ENCODE results near the gene ZBTB20.

ZBTB20 gene

DNA sequence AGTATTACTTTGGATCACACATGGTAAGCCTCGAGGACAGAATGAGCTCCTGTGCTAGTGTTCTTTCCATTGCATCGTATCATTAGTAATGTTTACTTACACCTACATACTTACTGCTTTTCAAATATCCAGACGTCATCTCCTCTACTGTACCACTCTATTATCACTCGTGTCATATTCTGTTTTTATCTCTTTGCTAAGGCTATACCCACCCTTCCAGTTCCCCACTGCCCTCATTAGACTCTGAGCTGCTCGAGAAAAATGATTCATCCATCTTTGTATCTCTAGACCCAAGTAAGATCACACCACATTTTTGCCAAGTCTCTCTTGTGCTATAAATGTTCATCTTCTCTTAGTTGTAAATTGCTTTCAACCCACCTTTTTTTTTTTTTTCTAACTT, 607.6 kb downstream of the ZBTB20 start:
- no peak for DNase-seq (ENCODE audit: low read depth, low spot score)

DNA sequence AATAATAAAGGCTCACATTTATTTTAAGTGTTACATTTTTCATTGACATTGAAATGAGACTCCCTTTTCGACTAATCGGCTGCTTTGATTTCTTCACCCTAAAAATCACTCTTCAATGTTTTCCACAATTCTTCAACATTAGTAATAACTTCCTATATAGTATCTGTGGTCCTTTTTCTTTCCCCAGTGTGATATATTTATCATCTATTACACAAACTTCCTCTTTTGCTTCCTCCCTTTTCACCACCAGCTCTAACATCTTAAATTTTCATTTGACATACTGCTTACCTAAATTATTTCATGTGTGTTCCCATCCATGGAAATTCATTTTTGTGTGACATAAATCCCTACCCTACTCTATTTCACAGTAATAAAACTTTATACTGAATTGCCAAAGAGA, 608.9 kb downstream of the ZBTB20 start:
- DNase-seq (ENCODE audit: low read depth, low spot score) = no peak

DNA sequence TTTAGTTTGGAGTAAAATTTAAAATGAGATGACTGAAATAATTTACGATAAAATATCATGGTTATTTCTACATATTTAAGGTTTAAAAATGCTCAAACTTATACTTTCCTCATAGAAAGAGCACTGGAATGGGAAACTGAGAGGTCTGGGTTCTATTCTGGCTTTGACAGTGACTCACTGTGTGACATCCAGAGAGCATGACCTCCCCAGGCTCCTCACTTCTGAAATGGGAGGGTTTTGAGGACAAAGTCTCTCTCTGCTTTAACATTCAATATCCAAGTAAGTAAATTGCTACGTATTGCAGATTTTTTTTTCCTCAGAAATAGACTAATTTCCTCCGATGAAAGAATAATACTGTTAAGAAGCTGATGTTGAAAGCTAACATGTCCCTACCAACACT, 618.6 kb downstream of the ZBTB20 start:
- no peak for DNase-seq (ENCODE audit: low read depth, low spot score)

DNA sequence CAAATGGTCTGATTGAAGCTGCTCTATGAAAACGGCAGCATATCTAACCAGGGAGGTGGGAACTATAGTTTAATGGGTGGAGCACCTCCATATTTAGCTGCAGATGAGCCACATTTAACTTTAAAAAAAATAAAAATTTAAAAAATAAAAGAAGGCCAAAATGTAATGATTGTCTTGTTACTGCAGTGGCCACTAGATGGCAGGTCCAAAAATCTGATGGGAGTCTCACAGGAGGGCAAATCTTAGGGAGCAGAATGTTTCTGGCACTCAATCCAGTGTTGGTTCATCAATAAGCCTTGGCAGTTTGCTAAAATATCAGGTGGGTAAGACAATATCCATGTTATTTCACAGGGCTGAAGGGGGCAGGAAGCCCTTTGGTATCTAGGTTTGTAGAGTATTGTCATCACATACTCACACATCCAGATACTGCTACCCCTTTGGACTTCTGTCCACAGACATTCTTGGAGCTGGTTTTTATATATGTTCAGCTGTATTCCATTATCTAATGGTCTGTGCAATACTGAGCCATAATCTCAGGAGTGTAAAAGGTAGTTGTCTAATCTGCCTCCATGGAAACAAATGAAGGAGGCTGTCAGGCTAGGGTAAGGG, 619.9 kb downstream of the ZBTB20 start:
- DNase-seq (ENCODE audit: low read depth, low spot score) = no peak

DNA sequence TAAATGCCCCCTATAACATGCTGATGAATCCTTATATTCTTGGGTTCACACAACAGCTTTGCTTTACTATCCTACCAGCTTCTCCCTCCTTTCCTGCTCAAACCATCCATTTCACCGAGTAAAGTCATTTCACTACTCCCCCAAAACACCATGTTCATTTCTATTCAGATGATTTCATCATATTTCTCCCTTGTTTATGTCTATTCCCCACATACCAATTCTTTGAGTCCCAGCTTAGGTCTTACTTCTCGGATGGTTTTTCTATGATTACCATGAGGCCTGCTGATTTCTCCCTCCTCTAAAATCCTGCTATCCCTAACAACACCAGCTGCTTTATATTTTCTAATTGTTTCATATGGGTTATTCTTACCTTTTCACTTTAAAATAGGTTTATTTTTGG, 621.8 kb downstream of the ZBTB20 start:
- DNase-seq (ENCODE audit: low read depth, low spot score) = no peak

DNA sequence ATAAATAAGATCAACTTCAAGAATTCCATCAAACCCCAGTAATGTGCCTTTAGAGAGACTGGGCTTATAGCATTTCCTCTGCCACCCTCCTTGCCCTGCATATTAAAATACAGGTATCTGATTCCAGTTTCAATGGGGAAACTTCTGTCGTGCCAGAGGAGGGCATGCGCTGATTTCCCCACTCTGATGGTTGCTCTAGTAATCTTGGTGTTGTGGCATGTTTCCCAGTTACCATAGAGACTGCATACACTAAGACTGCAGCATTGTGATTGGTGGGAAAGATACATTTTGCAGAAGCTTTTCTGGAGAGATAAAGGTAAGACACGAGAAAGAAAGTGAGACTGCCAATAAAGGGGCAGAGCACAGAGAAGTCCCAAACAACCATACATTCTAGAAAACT, 627.7 kb downstream of the ZBTB20 start:
- no peak for DNase-seq (ENCODE audit: low read depth, low spot score)

DNA sequence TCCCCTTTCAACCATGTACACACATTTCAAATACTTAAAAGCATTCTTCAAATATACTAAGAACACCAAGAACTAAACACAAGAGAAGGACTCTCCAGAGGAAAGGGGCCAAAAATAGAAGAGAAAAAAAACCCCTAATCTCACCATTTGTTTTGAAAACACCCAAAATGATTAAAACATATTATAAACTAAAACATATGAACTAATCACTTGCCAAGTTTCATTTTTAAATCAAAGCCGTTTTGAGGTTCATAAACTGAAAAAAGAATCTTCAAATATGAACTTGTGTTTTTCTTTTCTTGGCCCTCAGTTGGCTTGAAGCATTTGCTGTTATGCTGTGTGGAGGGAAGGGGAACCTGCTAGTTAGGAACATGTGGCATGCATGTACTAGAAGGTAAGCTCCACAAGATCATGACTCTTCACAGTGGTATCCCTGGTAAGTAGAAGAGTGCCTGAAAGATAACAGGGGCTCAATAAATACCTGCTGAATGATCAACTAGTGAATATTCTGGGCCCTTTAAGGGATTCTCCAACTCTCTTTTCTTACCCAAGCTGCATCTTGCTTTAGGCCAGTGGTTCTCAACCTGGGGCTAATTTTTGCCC, 628.8 kb downstream of the ZBTB20 start:
- DNase-seq (ENCODE audit: low read depth, low spot score) = no peak

DNA sequence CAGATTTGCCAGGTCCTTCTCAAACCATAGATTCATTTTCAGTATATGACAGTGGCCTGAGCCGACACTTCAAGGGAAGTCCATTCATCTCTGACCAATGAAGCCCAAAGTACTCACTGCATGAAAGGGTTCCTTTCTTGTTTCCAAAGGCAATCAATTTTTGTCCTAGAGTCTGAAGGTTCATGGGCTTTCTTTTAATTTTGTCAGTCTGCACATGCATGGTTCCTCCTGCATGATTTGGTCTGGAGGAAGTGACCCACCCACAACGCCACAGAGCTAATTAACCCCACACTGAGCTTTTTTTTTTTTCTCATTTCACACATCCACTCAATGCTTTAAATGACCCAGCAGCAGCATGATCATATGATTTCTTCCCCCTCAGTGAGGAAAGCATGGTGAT, 636.9 kb downstream of the ZBTB20 start:
- no peak for DNase-seq (ENCODE audit: low read depth, low spot score)

DNA sequence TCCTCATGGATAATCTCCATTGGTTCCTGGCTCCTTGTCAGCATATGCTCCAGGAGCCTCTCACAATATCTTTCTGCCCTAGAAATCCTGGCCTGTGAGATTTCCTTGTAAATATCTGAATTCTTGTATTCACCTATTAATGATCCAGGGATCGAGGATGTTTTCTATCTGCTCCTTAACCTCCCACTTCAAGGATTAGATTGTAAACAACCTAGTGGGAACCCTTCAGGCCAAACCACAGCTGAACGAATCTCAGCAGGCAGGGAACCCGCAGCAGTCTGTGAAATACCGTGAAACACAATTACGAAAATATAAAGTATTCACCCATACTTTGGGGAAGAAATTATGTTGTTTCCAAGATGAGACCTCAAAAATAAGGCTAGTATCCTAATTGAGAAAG, 637.3 kb downstream of the ZBTB20 start:
- DNase-seq (ENCODE audit: low read depth, low spot score) = no peak

DNA sequence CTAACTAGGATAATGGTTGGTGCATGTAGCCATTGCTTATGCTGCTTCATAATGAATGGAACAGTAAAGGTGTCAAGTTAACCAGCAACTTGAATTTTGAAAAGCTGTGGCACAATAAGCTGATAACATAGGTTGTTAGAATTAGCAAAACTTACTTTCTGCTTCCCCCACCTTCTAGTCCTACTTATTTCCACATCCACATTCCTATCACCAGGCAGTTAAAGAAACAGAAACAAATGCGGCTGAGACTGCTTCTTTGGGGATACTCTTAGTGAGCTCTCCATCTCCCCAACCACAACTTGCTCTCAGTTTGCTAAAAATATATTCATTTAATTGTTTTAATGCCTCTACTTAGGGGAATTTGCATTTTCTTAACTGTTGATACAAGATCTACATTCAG, 638.1 kb downstream of the ZBTB20 start:
- DNase-seq (ENCODE audit: low read depth, low spot score) = no peak

DNA sequence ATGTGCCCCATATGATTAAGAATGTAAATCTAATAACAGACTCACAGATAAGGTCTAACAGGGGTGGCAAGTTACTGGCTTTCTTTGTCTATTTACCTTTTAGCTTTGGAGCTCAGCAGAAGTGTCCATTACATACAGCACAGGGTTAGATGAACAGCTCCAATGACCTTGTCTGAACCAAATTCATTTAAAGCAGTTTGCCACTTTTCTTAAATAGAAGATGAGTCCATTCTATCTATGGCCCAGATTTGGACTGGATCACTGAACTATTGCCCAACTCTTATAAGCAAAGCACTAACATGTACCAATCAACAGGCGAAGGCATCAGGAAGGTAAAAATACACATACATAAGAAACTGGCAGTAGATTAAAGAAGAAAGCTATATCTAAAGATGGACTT, 638.9 kb downstream of the ZBTB20 start:
- DNase-seq (ENCODE audit: low read depth, low spot score) = no peak

DNA sequence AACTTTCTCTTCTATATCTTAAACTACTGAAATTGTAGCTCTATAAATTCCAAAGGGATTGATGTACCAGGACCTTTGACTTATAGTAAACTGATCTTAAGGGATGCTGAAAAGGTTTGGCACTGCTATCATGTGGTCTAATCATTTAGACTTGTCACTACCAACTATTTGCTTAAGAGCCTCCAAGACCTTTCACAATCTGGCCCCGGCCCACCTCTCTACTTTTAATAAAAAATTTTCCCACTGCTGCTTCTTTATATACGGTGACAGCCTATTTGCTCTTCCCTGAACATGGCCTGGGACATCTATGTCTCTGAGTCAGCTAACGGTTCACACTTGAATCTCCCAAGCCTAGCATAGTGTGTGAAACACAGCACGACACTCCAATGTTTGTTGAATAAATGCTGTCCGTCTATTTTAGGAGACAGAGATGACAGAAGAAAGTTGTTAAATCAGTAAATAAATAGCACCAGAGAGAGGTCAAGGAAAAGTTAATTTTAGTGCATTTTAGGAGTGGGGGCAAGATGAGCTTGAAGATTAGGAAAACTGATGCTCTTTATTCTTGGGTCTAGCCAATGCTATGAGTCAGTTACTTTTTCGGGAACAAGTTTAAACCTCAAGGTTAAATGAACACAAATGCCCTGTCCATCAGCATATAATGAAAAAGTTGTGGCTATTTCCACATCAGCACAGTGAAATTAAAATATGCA, 640.3 kb downstream of the ZBTB20 start:
- DNase-seq (ENCODE audit: low read depth, low spot score) = no peak

DNA sequence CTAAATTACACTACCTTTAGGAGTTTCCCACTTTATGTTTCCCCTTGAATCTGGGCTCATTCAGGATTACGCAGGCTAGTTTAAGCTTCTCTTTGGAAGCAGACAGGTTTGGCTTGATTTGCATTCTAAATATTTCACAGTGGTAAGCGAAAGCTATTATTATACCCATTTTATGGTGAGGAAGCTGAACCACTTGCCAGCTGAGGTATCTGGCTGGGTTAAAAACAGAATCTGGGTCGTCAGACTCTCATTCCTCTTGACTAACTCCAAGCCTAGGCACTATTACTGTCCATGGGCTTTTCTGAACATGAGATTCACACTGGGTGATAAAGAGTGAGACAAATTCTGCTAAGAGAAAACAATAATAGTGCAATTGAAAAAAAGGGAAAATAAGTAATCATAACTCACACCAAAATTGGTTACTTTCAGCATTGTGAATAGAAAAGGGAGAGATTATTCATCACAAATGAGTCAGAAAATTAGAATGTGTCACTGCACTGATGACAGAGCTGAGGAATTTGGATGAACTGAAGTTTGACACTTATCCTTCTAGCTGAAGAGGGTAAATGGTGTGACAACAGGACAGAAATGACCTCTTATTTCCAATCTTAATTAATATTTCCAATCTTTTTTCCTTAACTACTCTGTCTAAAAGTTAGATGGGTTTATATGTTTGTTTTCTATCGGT, 642.0 kb downstream of the ZBTB20 start:
- no peak for DNase-seq (ENCODE audit: low read depth, low spot score)

DNA sequence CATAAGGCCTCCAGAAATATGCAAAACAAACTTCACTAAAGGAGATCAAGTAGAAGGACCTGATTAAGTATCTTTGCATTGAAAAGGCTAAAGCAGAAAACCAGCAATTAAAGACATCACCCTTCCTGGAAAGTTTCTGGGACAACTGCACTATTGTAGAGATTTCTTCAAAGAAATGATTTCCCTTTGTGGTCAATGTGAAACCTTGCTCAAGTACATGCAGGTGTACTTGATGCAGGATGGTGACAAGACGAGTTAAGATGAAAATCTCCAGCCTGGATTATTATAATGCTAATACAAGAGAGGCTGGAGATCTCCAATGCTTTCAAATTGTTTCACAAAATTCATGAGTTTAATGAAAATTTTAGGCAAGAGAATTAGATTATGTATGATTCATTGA, 644.9 kb downstream of the ZBTB20 start:
- DNase-seq (ENCODE audit: low read depth, low spot score) = no peak

DNA sequence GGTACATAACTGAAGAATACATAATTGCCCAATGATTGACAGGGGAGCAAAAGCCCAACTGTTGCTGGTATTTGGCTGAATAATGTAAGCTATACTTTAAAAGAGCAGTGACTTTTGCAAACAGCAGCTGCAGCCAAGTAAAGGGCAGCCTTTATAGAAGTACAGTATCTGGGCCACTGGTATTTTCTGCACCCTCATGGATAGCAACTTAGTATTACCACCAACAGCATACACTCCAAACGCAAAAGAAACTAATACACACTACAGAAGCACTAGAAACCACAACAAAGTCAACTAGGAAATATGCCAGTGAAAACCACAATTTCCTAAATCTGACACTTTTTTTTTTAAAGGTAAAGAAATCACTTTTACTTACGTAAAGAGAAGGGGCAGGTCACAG, 647.1 kb downstream of the ZBTB20 start:
- DNase-seq (ENCODE audit: low read depth, low spot score) = no peak

DNA sequence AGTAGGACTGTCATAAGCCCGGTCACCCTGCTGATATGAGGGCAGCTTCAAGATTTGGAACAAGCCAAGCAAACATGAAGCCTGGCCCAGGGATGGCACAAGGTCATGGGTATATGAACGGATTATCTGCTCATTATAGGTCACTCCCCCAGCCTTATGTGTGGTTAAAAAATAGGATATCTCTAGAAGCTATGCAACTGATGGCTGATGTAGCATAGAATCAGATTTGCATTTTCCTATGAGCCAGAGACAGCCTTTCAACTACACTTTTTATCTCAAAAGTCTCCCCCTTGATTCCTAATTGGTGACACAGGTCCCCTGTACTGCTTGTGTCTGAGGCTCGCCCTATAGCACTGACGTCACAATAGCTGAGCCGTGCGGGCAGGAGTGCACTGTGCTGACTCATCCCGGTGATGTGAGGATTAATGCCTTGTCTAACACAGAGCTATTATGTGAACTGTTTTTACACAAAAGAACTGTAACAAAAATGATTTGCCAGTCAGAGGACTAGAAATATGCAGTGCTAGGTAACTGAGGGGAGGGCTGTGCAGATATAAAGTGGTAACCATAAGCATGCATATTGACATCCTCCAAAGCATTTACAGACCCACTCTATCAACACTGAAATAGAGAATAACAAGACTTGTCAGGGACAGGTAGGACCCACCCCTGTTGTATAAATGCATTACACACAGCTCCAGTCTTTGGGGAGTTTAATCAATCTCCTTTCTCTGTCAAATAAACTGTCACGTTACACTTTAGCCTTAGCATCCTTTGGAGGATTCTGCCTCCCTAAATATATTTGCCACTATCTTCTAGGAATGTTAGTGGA, 648.3 kb downstream of the ZBTB20 start:
- no peak for DNase-seq (ENCODE audit: low read depth, low spot score)

DNA sequence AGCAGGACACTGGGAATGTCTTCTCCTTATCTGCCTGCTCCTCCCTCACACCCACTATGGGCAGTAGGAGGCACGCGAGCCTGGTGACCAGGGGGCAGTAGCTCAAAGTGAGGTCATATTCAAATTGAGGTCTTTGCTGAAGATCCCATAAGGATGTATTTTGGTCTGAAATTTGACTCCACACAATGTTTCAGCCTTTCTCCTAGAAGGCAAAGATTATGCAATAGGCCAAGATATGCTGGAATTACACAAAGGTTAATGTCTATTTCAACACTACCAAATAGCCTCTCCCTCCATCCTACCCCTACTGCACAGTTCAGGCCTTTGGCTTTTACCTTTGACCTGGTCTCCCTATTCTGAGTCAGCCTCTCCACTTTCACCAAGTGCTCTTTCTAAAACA, 650.2 kb downstream of the ZBTB20 start:
- DNase-seq (ENCODE audit: low read depth, low spot score) = no peak

DNA sequence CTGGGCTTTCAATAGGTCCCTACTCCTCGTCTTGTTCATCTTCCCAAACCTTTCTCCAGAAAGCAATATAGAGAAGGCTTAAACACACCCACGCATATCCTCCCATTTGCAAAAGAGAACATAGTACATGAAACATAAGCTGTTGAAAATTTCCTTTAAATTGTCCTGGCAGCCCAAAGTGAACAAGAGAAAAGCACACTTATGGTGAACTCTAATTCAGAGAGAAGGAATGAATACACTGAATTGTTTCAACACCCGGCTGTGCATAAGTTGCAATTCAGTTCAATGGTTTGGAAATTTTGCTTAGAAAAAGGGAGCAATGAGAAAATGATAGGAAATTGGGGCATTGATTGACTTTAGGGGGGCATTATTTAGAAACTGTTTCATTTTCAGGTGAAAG, 650.6 kb downstream of the ZBTB20 start:
- DNase-seq (ENCODE audit: low read depth, low spot score) = no peak

DNA sequence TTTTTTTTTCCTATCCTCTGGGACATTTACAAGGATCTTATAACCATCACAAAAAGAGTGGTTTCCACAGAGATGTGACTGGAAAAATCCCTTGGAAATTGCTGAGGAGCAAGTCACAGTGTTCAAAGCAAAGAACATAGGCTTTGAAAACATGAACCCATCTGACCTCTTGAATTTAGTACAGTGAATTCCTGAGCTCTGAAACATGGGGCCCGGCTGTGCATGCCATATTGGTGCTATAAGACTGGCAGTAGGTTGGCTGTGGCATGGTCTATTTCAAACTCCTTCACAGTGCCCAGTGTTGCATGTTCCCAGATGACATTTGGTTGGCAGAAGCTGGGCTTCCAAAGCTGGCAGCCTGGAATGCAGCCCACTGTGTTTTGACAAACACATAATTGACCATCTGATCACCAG, 651.1 kb downstream of the ZBTB20 start:
- DNase-seq (ENCODE audit: low read depth, low spot score) = no peak

DNA sequence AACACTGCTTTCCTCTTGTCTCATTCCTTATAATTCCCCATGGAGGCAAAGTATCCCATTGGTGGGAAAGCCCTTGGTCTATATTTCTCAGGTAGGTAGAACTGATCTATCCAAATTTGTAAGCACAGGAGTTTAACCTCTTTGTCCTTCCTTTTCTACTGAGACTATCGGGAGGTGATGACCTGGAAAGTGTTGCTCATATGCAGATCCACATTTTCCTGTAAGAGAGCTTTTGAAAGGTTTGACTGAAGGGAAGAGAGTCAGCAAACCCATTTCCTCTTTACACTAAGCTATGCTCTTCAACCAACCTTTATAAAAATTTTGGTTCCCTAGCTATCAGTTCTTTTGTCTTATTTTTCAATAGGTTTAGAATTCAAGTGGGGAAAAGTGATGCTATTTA, 652.6 kb downstream of the ZBTB20 start:
- no peak for DNase-seq (ENCODE audit: low read depth, low spot score)

DNA sequence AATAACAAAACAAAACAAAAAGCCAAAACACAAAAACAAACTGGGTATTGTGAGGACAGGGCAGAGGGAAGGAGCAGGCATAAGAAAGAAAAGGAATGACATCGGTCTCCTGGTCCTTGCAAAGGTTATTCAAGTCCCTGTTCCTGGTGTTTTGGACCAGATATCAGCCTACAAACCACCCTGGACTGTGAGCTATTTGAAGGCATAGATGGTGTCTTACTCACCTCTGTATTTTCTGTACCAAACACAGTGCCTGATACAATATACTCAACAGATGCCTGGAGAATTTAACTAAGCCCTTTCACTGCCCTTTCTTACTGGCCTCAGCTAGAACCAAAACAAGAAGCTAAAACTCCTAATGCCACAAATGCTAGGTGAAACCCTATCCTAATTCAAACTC, 656.3 kb downstream of the ZBTB20 start:
- DNase-seq (ENCODE audit: low read depth, low spot score) = no peak

DNA sequence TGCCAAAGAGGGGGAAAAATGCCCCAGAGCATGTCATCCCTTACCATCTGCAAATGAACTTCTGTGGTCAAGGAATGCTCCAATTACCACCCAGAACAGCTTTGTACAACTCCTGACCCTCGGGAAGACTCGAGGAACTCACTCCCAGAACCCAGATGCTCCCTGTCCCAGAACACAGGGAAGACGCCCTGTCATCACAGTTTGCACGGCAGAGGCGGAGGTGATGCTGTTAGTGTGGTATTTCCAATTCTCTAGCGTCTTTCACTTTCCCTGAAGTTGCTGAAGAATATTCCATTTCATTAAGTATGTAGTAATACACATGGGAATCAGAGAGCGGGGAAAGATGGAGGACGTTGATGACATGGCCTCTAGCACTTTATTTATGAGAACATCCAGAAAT, 659.6 kb downstream of the ZBTB20 start:
- no peak for DNase-seq (ENCODE audit: low read depth, low spot score)
